Measurements from ENCODE around the gene EIF3L.

EIF3L gene

GRCh38 chr22:37818409-37819104, 30.7 kb upstream of the EIF3L start:
- H3K27ac ChIP-seq = peak overlapping the region in 1 of 2 donors; percentile 31
- peak; percentile 21 for TF ChIP-seq CTCF (IDR thresholded peaks at IDR 0.05)

GRCh38 chr22:37819105-37819433, 30.1 kb upstream of the EIF3L start:
- no peaks in the 10 kb centered on the region for H3K9me3 ChIP-seq
- DNase-seq = no peak
- intact Hi-C loops (cut with DNase I; ENCODE audit: low total_unique reads) = loop anchor here (5.0 kb wide), 2 partner anchors 113 to 148 kb away; no protein-coding TSS in a partner anchor
- H3K4me1 ChIP-seq = peaks cover 0 to 19% (median 16%) of the 10 kb centered on the region in 4 donors
- H3K36me3 ChIP-seq = peaks cover 0 to 25% (median 0%) of the 10 kb centered on the region in 3 donors
- peak overlapping the region; percentile 40 to 51 for H3K4me3 ChIP-seq
- no peak overlapping the region for H3K27ac ChIP-seq
- H3K27me3 ChIP-seq = peaks cover 0 to 25% of the 10 kb centered on the region in 2 donors
- TF ChIP-seq CTCF (IDR thresholded peaks at IDR 0.05) = no peak

More at GRCh38 chr22:37818409-37819104, 30.7 kb upstream of the EIF3L start:
- no peaks in the 10 kb centered on the region for H3K9me3 ChIP-seq
- intact Hi-C loops (cut with DNase I; ENCODE audit: low total_unique reads) = loop anchor here (5.0 kb wide), 2 partner anchors 114 to 149 kb away; no protein-coding TSS in a partner anchor
- H3K4me1 ChIP-seq = peaks cover 0 to 19% (median 16%) of the 10 kb centered on the region in 4 donors
- peak in 1 of 2 donors; percentile 46 for DNase-seq
- H3K36me3 ChIP-seq = peaks cover 0 to 30% (median 0%) of the 10 kb centered on the region in 3 donors
- peak overlapping the region; percentile 40 to 51 for H3K4me3 ChIP-seq
- peaks cover 0 to 25% of the 10 kb centered on the region in 2 donors for H3K27me3 ChIP-seq

DNA sequence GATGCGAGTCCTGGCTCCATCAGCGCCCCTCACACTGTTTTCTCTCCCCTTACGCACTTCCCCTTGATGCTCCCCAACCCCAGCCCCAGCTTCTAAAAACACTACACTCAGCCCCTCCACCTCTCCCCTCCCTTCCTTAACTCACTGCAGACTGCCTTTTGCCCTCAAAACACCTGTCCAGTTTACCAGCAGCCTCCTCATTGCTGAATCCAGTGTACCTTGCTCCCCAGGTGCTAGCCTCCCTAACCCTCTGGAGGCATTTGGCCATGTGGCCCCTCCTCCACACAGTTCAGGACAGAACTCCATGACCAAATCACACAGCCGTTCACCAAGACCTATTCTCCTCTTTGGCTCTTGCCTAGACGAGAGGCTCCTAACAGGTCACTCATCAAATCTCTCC, 28.9 kb upstream of the EIF3L start:
- Histone ChIP-seq H3K27ac (no peak overlapping the region), H3K4me1 (peaks cover 0 to 26% (median 20%) of the 10 kb centered on the region in 4 donors), H3K9me3 (no peaks in the 10 kb centered on the region), H3K4me3 (no peak overlapping the region), H3K27me3 (peaks cover 0 to 25% of the 10 kb centered on the region in 2 donors), H3K36me3 (peaks cover 0 to 12% (median 0%) of the 10 kb centered on the region in 3 donors)
- intact Hi-C loops (cut with DNase I; ENCODE audit: low total_unique reads) = no loop called here
- no peak for TF ChIP-seq CTCF (IDR thresholded peaks at IDR 0.05)
- DNase-seq = no peak

- Histone ChIP-seq H3K9me3 (no peaks in the 10 kb centered on the region), H3K36me3 (no peaks in the 10 kb centered on the region), H3K4me3 (no peak overlapping the region), H3K4me1 (peaks cover 0 to 34% (median 28%) of the 10 kb centered on the region in 4 donors), H3K27ac (no peak overlapping the region), H3K27me3 (peaks cover 0 to 25% of the 10 kb centered on the region in 2 donors)
- TF ChIP-seq CTCF (IDR thresholded peaks at IDR 0.05) = no peak
- no peak for DNase-seq
- intact Hi-C loops (cut with DNase I; ENCODE audit: low total_unique reads) = no loop called here
Observed at GRCh38 chr22:37822079-37822833, 27.0 kb upstream of the EIF3L start.

DNA sequence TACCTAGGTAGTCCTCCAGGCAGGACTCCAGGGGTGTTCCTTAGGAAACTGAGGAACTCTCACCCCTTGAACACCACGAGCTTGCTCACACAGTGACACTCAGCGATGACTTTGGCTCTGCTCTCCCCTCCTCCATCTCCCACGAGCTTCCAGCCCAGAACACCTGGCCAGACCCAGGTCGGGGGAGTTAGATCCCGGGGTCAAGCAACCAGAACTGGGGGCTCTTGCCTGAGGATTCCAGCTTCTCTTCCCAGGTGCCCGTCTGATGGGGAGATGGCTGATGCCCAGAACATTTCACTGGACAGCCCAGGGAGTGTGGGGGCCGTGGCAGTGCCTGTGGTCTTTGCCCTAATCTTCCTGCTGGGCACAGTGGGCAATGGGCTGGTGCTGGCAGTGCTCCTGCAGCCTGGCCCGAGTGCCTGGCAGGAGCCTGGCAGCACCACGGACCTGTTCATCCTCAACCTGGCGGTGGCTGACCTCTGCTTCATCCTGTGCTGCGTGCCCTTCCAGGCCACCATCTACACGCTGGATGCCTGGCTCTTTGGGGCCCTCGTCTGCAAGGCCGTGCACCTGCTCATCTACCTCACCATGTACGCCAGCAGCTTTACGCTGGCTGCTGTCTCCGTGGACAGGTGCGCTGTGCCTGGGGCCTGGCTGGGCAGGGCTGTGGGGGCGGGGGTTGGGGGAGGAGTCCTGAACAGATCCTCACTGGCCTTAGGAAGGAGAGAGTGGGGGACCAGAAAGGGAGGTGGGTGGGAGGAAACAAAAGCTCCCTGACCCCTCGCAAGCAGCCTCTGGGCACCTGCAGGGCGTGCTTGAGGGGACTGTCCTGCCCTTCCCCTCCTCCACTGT, 25.9 kb upstream of the EIF3L start, which contains the start of gene GALR3:
GALR3 (plus strand) TSS at position 249 of the 852 bp plus-strand sequence; CDS start at position 274, 25 bp downstream.
- intact Hi-C loops (cut with DNase I; ENCODE audit: low total_unique reads) = no loop called here
- DNase-seq = no peak
- no peaks in the 10 kb centered on the region for H3K9me3 ChIP-seq
- H3K27ac ChIP-seq = no peak within 1 kb of the TSS
- H3K36me3 ChIP-seq = no peaks in the 10 kb centered on the region
- H3K27me3 ChIP-seq = peaks cover 0 to 25% of the 10 kb centered on the region in 2 donors
- no peak within 1 kb of the TSS for H3K4me3 ChIP-seq
- TF ChIP-seq CTCF (IDR thresholded peaks at IDR 0.05) = no peak
- H3K4me1 ChIP-seq = peaks cover 0 to 28% (median 23%) of the 10 kb centered on the region in 4 donors
